Neural cell (in vitro differentiated cells): ENCODE measurements around the gene TAOK2. TPM values are rescaled to one million over a fixed set of nuclear protein-coding genes. Genes with fewer than 3 reads are reported as not detected.

Source experiments
- H2AFZ ChIP-seq: fragments of 200-600, 300-800 bp; sonication (generic), shearing (Covaris generic); 2 replicates; pipeline ENCODE4 v1.6.0; 2014; ENCODE audit warnings: low read depth, mild to moderate bottlenecking, antibody characterized with exemption, low read length, moderate library complexity
- H3F3A ChIP-seq: fragments of 200-600 bp; shearing (Covaris generic); 2 replicates; pipeline ENCODE4 v1.6.1; 2016; ENCODE audit warnings: mild to moderate bottlenecking, moderate library complexity, mixed read lengths, antibody characterized with exemption, low read length; ENCODE audit not compliant: insufficient read depth, poor library complexity, severe bottlenecking
- H3K27ac ChIP-seq: fragments of 200-600, 300-800 bp; sonication (generic), shearing (Covaris generic); 2 replicates; pipeline ENCODE4 v1.5.1; 2014; ENCODE audit warnings: mild to moderate bottlenecking, low read length, moderate library complexity
- H3K27me3 ChIP-seq: fragments of 300-800, 200-600 bp; sonication (generic), shearing (Covaris generic); 2 replicates; pipeline ENCODE4 v1.6.0; 2014; ENCODE audit warnings: mild to moderate bottlenecking, low read depth, low read length, moderate library complexity; ENCODE audit not compliant: insufficient read depth
- H3K36me3 ChIP-seq: fragments of 300-800, 200-600 bp; sonication (generic), shearing (Covaris generic); 2 replicates; pipeline ENCODE4 v1.5.1; 2014; ENCODE audit warnings: mild to moderate bottlenecking, antibody characterized with exemption, low read length, moderate library complexity; ENCODE audit not compliant: insufficient read depth
- H3K4me2 ChIP-seq: fragments of 300-800, 200-600 bp; sonication (generic), shearing (Covaris generic); 2 replicates; pipeline ENCODE4 v1.6.0; 2014; ENCODE audit warnings: mild to moderate bottlenecking, low read length
- H3K4me3 ChIP-seq: fragments of 300-800, 200-600 bp; sonication (generic), shearing (Covaris generic); 2 replicates; pipeline ENCODE4 v1.5.1; 2014; ENCODE audit warnings: mild to moderate bottlenecking, low read length, moderate library complexity
- H3K79me2 ChIP-seq: fragments of 200-600 bp; shearing (Covaris generic); replicated peaks from 2 replicates; pipeline ENCODE4 v1.6.0; 2014; ENCODE audit warnings: mild to moderate bottlenecking, low read length, moderate library complexity; ENCODE audit not compliant: insufficient read depth
- H3K9ac ChIP-seq: fragments of 300-800, 200-600 bp; sonication (generic), shearing (Covaris generic); 2 replicates; pipeline ENCODE4 v1.6.1; 2016; ENCODE audit warnings: mild to moderate bottlenecking, low read length, mixed read lengths
- H3K9me2 ChIP-seq: fragments of 200-600 bp; shearing (Covaris generic); 2 replicates; pipeline ENCODE4 v1.6.1; 2016; ENCODE audit warnings: mild to moderate bottlenecking, low read length, mixed read lengths; ENCODE audit not compliant: insufficient read depth
- H3K9me3 ChIP-seq: fragments of 200-600, 300-800 bp; sonication (generic), shearing (Covaris generic); 2 replicates; pipeline ENCODE4 v1.6.1; 2016; ENCODE audit warnings: mild to moderate bottlenecking, mixed run types, low read length, moderate library complexity, mixed read lengths
- H4K20me1 ChIP-seq: fragments of 200-600 bp; shearing (Covaris generic); 2 replicates; pipeline ENCODE4 v1.6.1; 2016; ENCODE audit warnings: mild to moderate bottlenecking, mixed run types; ENCODE audit not compliant: insufficient read depth
- CTCF ChIP-seq: fragments of 450-650 bp; IDR thresholded peaks from 2 replicates; pipeline ENCODE4 v1.5.1; 2014; ENCODE audit warnings: antibody characterized with exemption, mild to moderate bottlenecking, moderate library complexity; ENCODE audit not compliant: poor library complexity, severe bottlenecking
- EP300 ChIP-seq: fragments of 450-650 bp; conservative IDR thresholded peaks from 2 replicates; pipeline ENCODE4 v1.6.1; 2014; ENCODE audit warnings: antibody characterized with exemption, mild to moderate bottlenecking, moderate library complexity; ENCODE audit not compliant: poor library complexity, severe bottlenecking
- EZH2 ChIP-seq: fragments of 200-600, 300-800 bp; shearing (Covaris generic), sonication (generic); IDR thresholded peaks from 2 replicates; pipeline ENCODE4 v1.6.1; 2014; ENCODE audit warnings: antibody characterized with exemption, low read length, borderline replicate concordance, mild to moderate bottlenecking; ENCODE audit not compliant: insufficient read depth, poor library complexity, severe bottlenecking
- MXI1 ChIP-seq: fragments of 450-650 bp; conservative IDR thresholded peaks from 2 replicates; pipeline ENCODE4 v1.6.1; 2014; ENCODE audit warnings: antibody characterized with exemption, mild to moderate bottlenecking; ENCODE audit not compliant: poor library complexity, severe bottlenecking
- POLR2AphosphoS5 ChIP-seq: IDR thresholded peaks from 2 replicates; pipeline ENCODE4 v1.6.1; 2012
- RAD21 ChIP-seq: fragments of 450-650 bp; conservative IDR thresholded peaks from 2 replicates; pipeline ENCODE4 v1.6.1; 2014; ENCODE audit warnings: antibody characterized with exemption, mild to moderate bottlenecking, moderate library complexity
- REST ChIP-seq: IDR thresholded peaks from 2 replicates; pipeline ENCODE4 v1.6.1; 2012; ENCODE audit warnings: borderline replicate concordance
- SMC3 ChIP-seq: fragments of 450-650 bp; conservative IDR thresholded peaks from 2 replicates; pipeline ENCODE4 v1.6.1; 2014; ENCODE audit warnings: antibody characterized with exemption, mild to moderate bottlenecking, moderate library complexity; ENCODE audit not compliant: poor library complexity
- TAF1 ChIP-seq: IDR thresholded peaks from 2 replicates; pipeline ENCODE4 v1.6.1; 2012; ENCODE audit warnings: low read depth
- polyA plus RNA-seq: library from polyadenylated mRNA; depleted of rRNA; stranded (reverse); fragments of >200 nt; gene quantifications from 2 replicates; pipeline ENCODE4 v1.2.3, GENCODE V29; 2014

The TAOK2 gene
- polyA plus RNA-seq, 1 donor from 2014 or later: 62.7 TPM

- Histone ChIP-seq H3K27ac (no peak overlapping the region), H3K9ac (no peak overlapping the region), H2AFZ (no peak overlapping the region), H3K9me3 (no peaks in the 10 kb centered on the region), H3K36me3 (no peaks in the 10 kb centered on the region), H3K27me3 (no peaks in the 10 kb centered on the region), H4K20me1 (no peaks in the 10 kb centered on the region), H3K4me3 (no peak overlapping the region), H3K79me2 (no peaks in the 10 kb centered on the region), H3F3A (no peaks in the 10 kb centered on the region), H3K4me2 (no peak overlapping the region), H3K9me2 (no peaks in the 10 kb centered on the region)
- no peak for TF ChIP-seq SMC3
- TF ChIP-seq CTCF: no peak
- TF ChIP-seq TAF1: no peak
- TF ChIP-seq MXI1: no peak
- no peak for TF ChIP-seq EP300
- TF ChIP-seq RAD21: no peak
- no peak for TF ChIP-seq EZH2
- TF ChIP-seq REST: no peak
- no peak for TF ChIP-seq POLR2AphosphoS5
Observed at GRCh38 chr16:29990883-29991570, 17.4 kb downstream of the TAOK2 start.

GRCh38 chr16:29991571-29991904 is 17.9 kb downstream of the TAOK2 start:
- Histone ChIP-seq H3K4me3 (no peak overlapping the region), H3K9me2 (no peaks in the 10 kb centered on the region), H3K27ac (no peak overlapping the region), H3F3A (no peaks in the 10 kb centered on the region), H3K79me2 (peaks cover 3% of the 10 kb centered on the region), H3K36me3 (no peaks in the 10 kb centered on the region), H3K9ac (no peak overlapping the region), H3K9me3 (no peaks in the 10 kb centered on the region), H3K27me3 (no peaks in the 10 kb centered on the region), H2AFZ (no peak overlapping the region), H3K4me2 (no peak overlapping the region), H4K20me1 (no peaks in the 10 kb centered on the region)
- no peak for TF ChIP-seq EZH2
- no peak for TF ChIP-seq TAF1
- no peak for TF ChIP-seq SMC3
- TF ChIP-seq CTCF: no peak
- no peak for TF ChIP-seq POLR2AphosphoS5
- no peak for TF ChIP-seq REST
- TF ChIP-seq MXI1: no peak
- TF ChIP-seq RAD21: no peak
- no peak for TF ChIP-seq EP300
